Heart right ventricle (tissue), 16 donors: ENCODE results near the gene GABRP. TPM values are rescaled to one million over a fixed set of nuclear protein-coding genes. Genes with fewer than 3 reads are reported as not detected.

ENCODE experiments used
- ATAC-seq, 8 donors: fragments of 200-7000 bp; cut with Tn5 transposase; one replicate each; pipeline ENCODE4 v1.9.1; 2020; ENCODE audit warnings: mild to moderate bottlenecking in 8 of 8, moderate library complexity in 8 of 8, moderate number of reproducible peaks in 1 of 8
- DNase-seq, 2 donors: peaks; one replicate each; pipeline ENCODE4 v3.0.0-alpha.2; 2020
- H3K27ac ChIP-seq, 10 donors: fragments of 200-600 bp; sonication (generic) in 2 of 10; one replicate each; pipeline versions ENCODE4 v1.5.0 to v1.8.0; 2020 to 2022; ENCODE audit warnings: mild to moderate bottlenecking in 3 of 10
- H3K27me3 ChIP-seq, 7 donors: fragments of 200-600 bp; one replicate each; pipeline ENCODE4 v1.8.0; 2021 to 2022; ENCODE audit warnings: mild to moderate bottlenecking in 2 of 7
- H3K36me3 ChIP-seq, 9 donors: fragments of 200-600 bp; sonication (generic) in 1 of 9; one replicate each; pipeline versions ENCODE4 v1.5.0 to v1.8.0; 2020 to 2022; ENCODE audit warnings: mild to moderate bottlenecking in 2 of 9
- H3K4me1 ChIP-seq, 9 donors: fragments of 200-600 bp; sonication (generic) in 1 of 9; one replicate each; pipeline versions ENCODE4 v1.5.0 to v1.8.0; 2020 to 2022; ENCODE audit warnings: mild to moderate bottlenecking in 4 of 9
- H3K4me3 ChIP-seq, 10 donors: fragments of 200-600 bp; sonication (generic) in 2 of 10; one replicate each; pipeline versions ENCODE4 v1.5.0 to v1.8.0; 2020 to 2022; ENCODE audit warnings: mild to moderate bottlenecking in 7 of 10, moderate library complexity in 2 of 10
- H3K9me3 ChIP-seq, 11 donors: fragments of 200-600 bp in 10 of 11; sonication (generic) in 2 of 11; one replicate each; pipeline versions ENCODE4 v1.5.0 to v1.8.0; 2013 to 2022; ENCODE audit warnings: mild to moderate bottlenecking in 2 of 11, control low read depth in 1 of 11, moderate library complexity in 1 of 11
- WGBS, 2 donors: extraction: QIAGEN DNeasy Blood & Tissue Kit; methylation state at CpG; one replicate each; pipeline ENCODE4 v1.1.7; 2013; ENCODE audit warnings: inconsistent platforms in 1 of 2; 5-methylcytosine and 5-hydroxymethylcytosine counted together
- intact Hi-C, 10 donors: fragments of 100-400 bp; cut with DNase I; formaldehyde crosslinking; loops; one replicate each; pipeline versions ENCODE4 v1.11.1 to v1.14.2; 2022
- polyA plus RNA-seq, 2 donors: library from polyadenylated mRNA; stranded (reverse); fragments of 200-250 nt; gene quantifications; one replicate each; pipeline ENCODE4 v1.2.3, GENCODE V29; 2013
- total RNA-seq, 10 donors: library from RNA; stranded (reverse); fragmentation: NEBNext Ultra II Directional in 3 of 10; extraction: Animal tissue kit (Norgen Biotek cat#: 25700) in 3 of 10; gene quantifications; one replicate each; pipeline versions ENCODE4 v1.2.1 to v1.2.4, GENCODE V29; 2021 to 2023
- TF ChIP-seq, protein P1 (sequence below), 9 donors: fragments of 200-600 bp; sonication (generic) in 2 of 9; IDR thresholded peaks; one replicate each; pipeline versions ENCODE4 v1.5.0 to v1.8.0; 2021 to 2022; ENCODE audit warnings: antibody characterized with exemption in 9 of 9, mild to moderate bottlenecking in 5 of 9, moderate library complexity in 1 of 9
- donor health status: Arrhythmogenic right ventricular cardiomyopathy.
- donor health status: ischemic (EF 13 %, LVEDD 7.1; RV severe dilation, severe dysfunction).
- donor health status: healthy with polysubstance abuse.
- donor health status: DM: no; HTN: yes; CAD: no.
- donor health status: DM: no; HTN: no; CAD: no.
- donor health status: ischemic (EF 25% LVEDD 6.9; RV normal size, moderate dysfunction).
- donor health status: ischemic (EF 25% LVEDD 5.7; RV mildly dilated, moderate dysfunction).
- donor health status: healthy.
- donor health status: DM: yes; HTN: yes; CAD: no.
- donor health status: Ischemic cardiomyopathy.
- donor health status: ischemic (EF 35%, LVEDD 5.7; RV mildly dilated, moderate dysfunction).
- donor health status: nonischemic (EF 11% LVEDD 7.7; RV severe dilation, severe dysfunction).
- donor health status: DM: yes; HTN: yes; CAD: no.
- donor health status: PGD.
- donor health status: ischemic (EF 29% LVEDD 5.4; RV normal size, mild dysfunction).
- donor health status: nonischemic (EF 23%, LVEDD 6.1; RV moderate dilation, normal function).

The GABRP gene
- total and polyA plus RNA-seq, 12 donors: 0.07 to 1.6 (median 0.46) TPM; not detected in 1

- Histone ChIP-seq H3K4me1 (no peaks in the 10 kb centered on the region), H3K9me3 (no peaks in the 10 kb centered on the region), H3K36me3 (no peaks in the 10 kb centered on the region), H3K27ac (no peak overlapping the region), H3K4me3 (no peak overlapping the region), H3K27me3 (peaks cover 0 to 5% (median 0%) of the 10 kb centered on the region in 7 donors)
- intact Hi-C loops: no loop called here
- DNase-seq (no peak), ATAC-seq (no peak)
- TF ChIP-seq, protein P1, sequence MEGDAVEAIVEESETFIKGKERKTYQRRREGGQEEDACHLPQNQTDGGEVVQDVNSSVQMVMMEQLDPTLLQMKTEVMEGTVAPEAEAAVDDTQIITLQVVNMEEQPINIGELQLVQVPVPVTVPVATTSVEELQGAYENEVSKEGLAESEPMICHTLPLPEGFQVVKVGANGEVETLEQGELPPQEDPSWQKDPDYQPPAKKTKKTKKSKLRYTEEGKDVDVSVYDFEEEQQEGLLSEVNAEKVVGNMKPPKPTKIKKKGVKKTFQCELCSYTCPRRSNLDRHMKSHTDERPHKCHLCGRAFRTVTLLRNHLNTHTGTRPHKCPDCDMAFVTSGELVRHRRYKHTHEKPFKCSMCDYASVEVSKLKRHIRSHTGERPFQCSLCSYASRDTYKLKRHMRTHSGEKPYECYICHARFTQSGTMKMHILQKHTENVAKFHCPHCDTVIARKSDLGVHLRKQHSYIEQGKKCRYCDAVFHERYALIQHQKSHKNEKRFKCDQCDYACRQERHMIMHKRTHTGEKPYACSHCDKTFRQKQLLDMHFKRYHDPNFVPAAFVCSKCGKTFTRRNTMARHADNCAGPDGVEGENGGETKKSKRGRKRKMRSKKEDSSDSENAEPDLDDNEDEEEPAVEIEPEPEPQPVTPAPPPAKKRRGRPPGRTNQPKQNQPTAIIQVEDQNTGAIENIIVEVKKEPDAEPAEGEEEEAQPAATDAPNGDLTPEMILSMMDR (IDR thresholded peaks at IDR 0.05): no peak
- WGBS, 2 donors: 88 to 92% methylated on average over 2 of the region's 2 CpGs
Observed at GRCh38 chr5:170843870-170844269, 60.3 kb downstream of the GABRP start.

DNA sequence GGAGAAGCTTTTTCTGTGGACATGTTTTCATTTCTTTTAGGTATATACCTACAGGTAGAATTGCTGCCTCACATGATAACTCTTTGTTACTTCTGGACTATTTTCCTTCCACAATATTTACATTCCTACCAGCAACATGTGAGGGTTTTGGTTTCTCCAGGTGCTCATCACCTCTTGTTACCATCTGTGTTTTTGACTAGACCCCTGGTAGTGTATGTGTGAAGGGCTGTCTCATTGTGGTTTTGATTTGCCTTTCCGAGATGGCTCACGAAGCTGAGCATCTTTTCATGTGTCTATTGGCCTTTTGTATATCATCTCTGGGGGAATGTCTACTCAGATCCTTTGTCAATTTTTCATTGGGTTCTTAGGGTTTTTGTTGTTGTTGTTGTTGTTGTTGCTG, 61.1 kb downstream of the GABRP start:
- ATAC-seq (no peak), DNase-seq (no peak)
- no peak overlapping the region for H3K4me3 ChIP-seq
- intact Hi-C loops: no loop called here
- H3K9me3 ChIP-seq: no peaks in the 10 kb centered on the region
- H3K27me3 ChIP-seq: peaks cover 0 to 5% (median 0%) of the 10 kb centered on the region in 7 donors
- no peaks in the 10 kb centered on the region for H3K4me1 ChIP-seq
- TF ChIP-seq, protein P1 (IDR thresholded peaks at IDR 0.05): no peak
- no peaks in the 10 kb centered on the region for H3K36me3 ChIP-seq
- no peak overlapping the region for H3K27ac ChIP-seq
- WGBS, 2 donors: 75 to 79% methylated on average over 2 of the region's 2 CpGs

DNA sequence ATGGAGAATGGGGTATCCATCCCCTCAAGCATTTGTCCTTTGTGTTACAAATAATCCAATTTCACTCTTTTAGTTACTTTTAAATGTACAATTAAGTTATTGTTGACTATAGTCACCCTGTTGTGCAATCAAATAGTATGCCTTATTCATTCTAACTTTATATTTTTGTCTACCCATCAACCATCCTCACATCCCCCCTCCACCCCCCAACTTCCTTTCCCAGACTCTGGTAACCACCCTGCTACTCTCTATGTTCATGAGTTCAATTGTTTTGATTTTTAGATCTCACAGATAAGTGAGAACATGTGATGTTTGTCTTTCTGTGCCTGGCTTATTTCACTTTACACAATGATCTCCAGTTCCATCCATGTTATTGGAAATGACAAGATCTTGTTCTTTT, 62.9 kb downstream of the GABRP start:
- ATAC-seq: no peak
- Histone ChIP-seq H3K4me1 (no peaks in the 10 kb centered on the region), H3K4me3 (no peak overlapping the region), H3K27ac (no peak overlapping the region), H3K9me3 (no peaks in the 10 kb centered on the region), H3K27me3 (peaks cover 0 to 7% (median 0%) of the 10 kb centered on the region in 7 donors), H3K36me3 (no peaks in the 10 kb centered on the region)
- no peak for DNase-seq
- intact Hi-C loops: no loop called here
- TF ChIP-seq, protein P1 (IDR thresholded peaks at IDR 0.05): no peak

GRCh38 chr5:170846846-170847245, 63.3 kb downstream of the GABRP start:
- ATAC-seq: no peak
- DNase-seq: no peak
- TF ChIP-seq, protein P1 (IDR thresholded peaks at IDR 0.05): no peak
- peaks cover 0 to 8% (median 0%) of the 10 kb centered on the region in 7 donors for H3K27me3 ChIP-seq
- H3K9me3 ChIP-seq: no peaks in the 10 kb centered on the region
- H3K27ac ChIP-seq: no peak overlapping the region
- H3K36me3 ChIP-seq: no peaks in the 10 kb centered on the region
- H3K4me3 ChIP-seq: no peak overlapping the region
- intact Hi-C loops: no loop called here
- no peaks in the 10 kb centered on the region for H3K4me1 ChIP-seq

DNA sequence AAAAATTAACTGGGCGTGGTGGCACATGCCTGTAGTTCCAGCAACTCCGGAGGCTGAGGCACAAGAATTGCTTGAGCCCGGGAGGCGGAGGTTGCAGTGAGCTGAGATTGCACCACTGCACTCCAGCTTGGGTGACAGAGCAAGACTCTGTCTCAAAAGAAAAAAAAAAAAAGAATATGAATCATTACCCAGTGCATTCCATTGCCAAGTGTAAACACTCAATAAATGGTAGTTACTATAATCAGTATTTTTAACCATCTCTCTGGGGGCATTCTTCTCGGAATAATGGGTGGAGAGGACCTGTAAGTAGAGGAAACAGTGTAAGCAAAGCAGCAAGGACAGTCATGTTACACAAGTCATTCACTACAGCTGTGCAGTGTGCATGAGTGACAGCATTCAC, 64.5 kb downstream of the GABRP start:
- no peaks in the 10 kb centered on the region for H3K9me3 ChIP-seq
- H3K36me3 ChIP-seq: no peaks in the 10 kb centered on the region
- ATAC-seq: no peak
- intact Hi-C loops: no loop called here
- peaks cover 0 to 4% (median 0%) of the 10 kb centered on the region in 7 donors for H3K27me3 ChIP-seq
- H3K4me3 ChIP-seq: no peak overlapping the region
- TF ChIP-seq, protein P1 (IDR thresholded peaks at IDR 0.05): no peak
- DNase-seq: no peak
- no peak overlapping the region for H3K27ac ChIP-seq
- no peaks in the 10 kb centered on the region for H3K4me1 ChIP-seq
- WGBS, 2 donors: 77 to 83% methylated on average over 5 of the region's 5 CpGs
